PC-3 (cell line): ENCODE measurements around the gene ZNF557.

Source experiments
- CTCF ChIP-seq: fragments of 300-600 bp; sonication (generic); conservative IDR thresholded peaks from 2 replicates; pipeline ENCODE4 v1.5.1; 2017; ENCODE audit warnings: antibody characterized with exemption, low read depth, mild to moderate bottlenecking, low read length
- EZH2 ChIP-seq: fragments of 300-600 bp; sonication (generic); IDR thresholded peaks from one replicate; pipeline ENCODE4 v1.6.1; 2017; ENCODE audit warnings: antibody characterized with exemption, mild to moderate bottlenecking, low read length; ENCODE audit not compliant: unreplicated experiment
- EZH2phosphoT487 ChIP-seq: fragments of 300-600 bp; sonication (generic); IDR thresholded peaks from 2 replicates; pipeline ENCODE4 v1.6.1; 2018; ENCODE audit warnings: mild to moderate bottlenecking, antibody characterized with exemption, low read length, borderline replicate concordance

DNA sequence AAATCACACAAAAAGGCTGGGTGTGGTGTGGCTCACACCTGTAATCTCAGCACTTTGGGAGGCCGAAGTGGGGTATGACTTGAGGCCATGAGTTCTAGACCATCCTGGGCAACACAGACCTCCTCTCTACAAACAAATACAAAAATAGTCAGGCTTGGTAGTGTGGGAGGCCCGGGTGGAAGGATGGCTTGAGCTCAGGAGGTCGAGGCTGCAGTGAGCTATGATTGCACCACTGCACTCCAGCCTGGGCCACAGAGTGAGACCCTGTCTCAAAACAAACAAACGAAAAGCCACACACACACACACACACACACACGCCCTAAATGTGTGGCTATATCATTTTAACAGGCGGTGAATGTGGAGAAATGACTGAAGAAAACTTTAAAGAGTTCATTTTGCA, 904 bp upstream of the ZNF557 start:
- TF ChIP-seq CTCF, result no peak
- TF ChIP-seq EZH2, result no peak
- TF ChIP-seq EZH2phosphoT487, result no peak
